SK-N-SH treated with all-trans-retinoic acid at 6 μM for 48 hours (cell line): Measurements from ENCODE around the gene PLCE1.

ENCODE experiments used
- CSRNP3 ChIP-seq: fragments of 250-450 bp; sonication (Bioruptor Pico); IDR thresholded peaks from 2 replicates; pipeline ENCODE4 v1.5.1; 2021; ENCODE audit warnings: mild to moderate bottlenecking, moderate library complexity
- ESRRG ChIP-seq: fragments of 250-450 bp; sonication (Bioruptor Pico); IDR thresholded peaks from 2 replicates; pipeline ENCODE4 v1.6.1; 2021; ENCODE audit warnings: mild to moderate bottlenecking
- ISL1 ChIP-seq: fragments of 250-450 bp; sonication (Bioruptor Pico); IDR thresholded peaks from 2 replicates; pipeline ENCODE4 v2.1.2; 2022; ENCODE audit warnings: mild to moderate bottlenecking, moderate library complexity
- PATZ1 ChIP-seq: fragments of 250-450 bp; sonication (Bioruptor Pico); IDR thresholded peaks from 2 replicates; pipeline ENCODE4 v1.8.0; 2020; ENCODE audit warnings: mild to moderate bottlenecking, moderate library complexity, borderline replicate concordance
- POU6F1 ChIP-seq: fragments of 250-450 bp; sonication (Bioruptor Pico); IDR thresholded peaks from 2 replicates; pipeline ENCODE4 v1.8.0; 2021; ENCODE audit warnings: low read depth, mild to moderate bottlenecking, moderate library complexity, borderline replicate concordance
- RARB ChIP-seq: fragments of 250-450 bp; sonication (Bioruptor Pico); IDR thresholded peaks from 2 replicates; pipeline ENCODE4 v1.8.0; 2021; ENCODE audit warnings: mild to moderate bottlenecking, moderate library complexity
- TCF4 ChIP-seq: fragments of 250-450 bp; sonication (Bioruptor Pico); IDR thresholded peaks from 2 replicates; pipeline ENCODE4 v1.8.0; 2021; ENCODE audit warnings: mild to moderate bottlenecking, moderate library complexity, borderline replicate concordance
- TOX ChIP-seq: fragments of 250-450 bp; sonication (Bioruptor Pico); IDR thresholded peaks from 2 replicates; pipeline ENCODE4 v1.8.0; 2021; ENCODE audit warnings: mild to moderate bottlenecking, moderate library complexity, borderline replicate concordance
- ZC3H10 ChIP-seq: fragments of 250-450 bp; sonication (Bioruptor Pico); IDR thresholded peaks from 2 replicates; pipeline ENCODE4 v1.5.1; 2021; ENCODE audit warnings: mild to moderate bottlenecking, moderate library complexity
- ZFP3 ChIP-seq: fragments of 250-450 bp; sonication (Bioruptor Pico); IDR thresholded peaks from 2 replicates; pipeline ENCODE4 v1.5.0; 2020; ENCODE audit warnings: mild to moderate bottlenecking, moderate library complexity
- ZFP30 ChIP-seq: fragments of 450-650 bp; formaldehyde crosslinking; IDR thresholded peaks from 2 replicates; pipeline ENCODE4 v1.5.0; 2022; ENCODE audit warnings: mild to moderate bottlenecking, moderate library complexity
- ZNF565 ChIP-seq: fragments of 450-650 bp; formaldehyde crosslinking; conservative IDR thresholded peaks from 2 replicates; pipeline ENCODE4 v1.5.0; 2020; ENCODE audit warnings: low read depth, mild to moderate bottlenecking, moderate library complexity
- ZNF70 ChIP-seq: fragments of 450-650 bp; formaldehyde crosslinking; IDR thresholded peaks from 2 replicates; pipeline ENCODE4 v1.5.0; 2020; ENCODE audit warnings: mild to moderate bottlenecking, moderate library complexity

GRCh38 chr10:94038024-94038423, 44.3 kb downstream of the PLCE1 start:
- TF ChIP-seq ESRRG (CRISPR knock-in tag), result no peak
- TF ChIP-seq TCF4, result no peak
- no peak for TF ChIP-seq ISL1
- TF ChIP-seq TOX (CRISPR knock-in tag), result no peak
- TF ChIP-seq POU6F1, result no peak
- no peak for TF ChIP-seq ZNF70 (CRISPR knock-in tag)
- no peak for TF ChIP-seq RARB
- no peak for TF ChIP-seq PATZ1
- no peak for TF ChIP-seq ZFP30 (CRISPR knock-in tag)
- no peak for TF ChIP-seq ZNF565 (CRISPR knock-in tag)
- TF ChIP-seq ZC3H10 (CRISPR knock-in tag), result no peak
- TF ChIP-seq CSRNP3 (CRISPR knock-in tag), result no peak
- no peak for TF ChIP-seq ZFP3
